ENCODE data around the gene PKM. TPM values are rescaled to one million over a fixed set of nuclear protein-coding genes. Genes with fewer than 3 reads are reported as not detected.

The PKM gene
- total RNA-seq, 6 donors from 2014 or later: 278 to 569 (median 393) TPM

DNA sequence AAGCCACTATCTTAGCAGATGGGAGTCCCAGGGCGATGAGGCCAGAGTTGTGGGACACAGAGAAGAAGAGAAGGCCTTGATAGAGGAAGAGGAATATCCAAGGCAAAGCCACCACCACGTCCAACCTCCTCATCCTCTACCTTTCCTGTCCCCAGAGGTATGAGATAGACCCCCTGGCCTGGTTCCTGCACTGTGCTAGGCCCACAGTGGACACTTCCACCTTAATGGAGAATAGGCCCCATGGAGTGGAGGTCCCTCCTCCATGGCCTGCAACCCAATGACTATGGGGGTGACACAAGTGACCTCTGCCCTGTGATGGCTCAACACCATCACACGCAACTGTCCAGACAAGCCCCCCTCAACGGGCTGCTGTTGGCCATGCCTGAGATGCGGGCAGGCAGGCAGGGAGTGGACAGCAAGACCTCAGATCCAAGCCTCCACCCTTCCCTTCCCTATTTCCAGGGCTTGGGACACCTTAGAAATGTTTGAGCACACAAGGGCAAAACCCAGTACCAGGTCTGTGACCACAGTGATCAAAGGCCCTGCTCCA lies 70.2 kb downstream of the PKM start:
- Histone ChIP-seq H3K4me3 (no peak overlapping the region), H3K27me3 (no peaks in the 10 kb centered on the region), H3K4me1 (peaks cover 11 to 20% (median 17%) of the 10 kb centered on the region in 4 donors), H3K9me3 (no peaks in the 10 kb centered on the region), H3K36me3 (no peaks in the 10 kb centered on the region), H3K27ac (peak overlapping the region; percentile 12 to 68 (median 38))
- WGBS, 2 donors: 83 to 92% methylated on average over 4 to 5 of the region's 5 CpGs
- ATAC-seq (ENCODE audit: low FRiP score in 2 of 2) (no peak), DNase-seq (no peak)
- TF ChIP-seq POLR2A (IDR thresholded peaks at IDR 0.05) (no peak), EP300 (IDR thresholded peaks at IDR 0.05) (no peak), POLR2AphosphoS5 (IDR thresholded peaks at IDR 0.05) (no peak)
- TF ChIP-seq, protein P1, sequence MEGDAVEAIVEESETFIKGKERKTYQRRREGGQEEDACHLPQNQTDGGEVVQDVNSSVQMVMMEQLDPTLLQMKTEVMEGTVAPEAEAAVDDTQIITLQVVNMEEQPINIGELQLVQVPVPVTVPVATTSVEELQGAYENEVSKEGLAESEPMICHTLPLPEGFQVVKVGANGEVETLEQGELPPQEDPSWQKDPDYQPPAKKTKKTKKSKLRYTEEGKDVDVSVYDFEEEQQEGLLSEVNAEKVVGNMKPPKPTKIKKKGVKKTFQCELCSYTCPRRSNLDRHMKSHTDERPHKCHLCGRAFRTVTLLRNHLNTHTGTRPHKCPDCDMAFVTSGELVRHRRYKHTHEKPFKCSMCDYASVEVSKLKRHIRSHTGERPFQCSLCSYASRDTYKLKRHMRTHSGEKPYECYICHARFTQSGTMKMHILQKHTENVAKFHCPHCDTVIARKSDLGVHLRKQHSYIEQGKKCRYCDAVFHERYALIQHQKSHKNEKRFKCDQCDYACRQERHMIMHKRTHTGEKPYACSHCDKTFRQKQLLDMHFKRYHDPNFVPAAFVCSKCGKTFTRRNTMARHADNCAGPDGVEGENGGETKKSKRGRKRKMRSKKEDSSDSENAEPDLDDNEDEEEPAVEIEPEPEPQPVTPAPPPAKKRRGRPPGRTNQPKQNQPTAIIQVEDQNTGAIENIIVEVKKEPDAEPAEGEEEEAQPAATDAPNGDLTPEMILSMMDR (IDR thresholded peaks at IDR 0.05): no peak

DNA sequence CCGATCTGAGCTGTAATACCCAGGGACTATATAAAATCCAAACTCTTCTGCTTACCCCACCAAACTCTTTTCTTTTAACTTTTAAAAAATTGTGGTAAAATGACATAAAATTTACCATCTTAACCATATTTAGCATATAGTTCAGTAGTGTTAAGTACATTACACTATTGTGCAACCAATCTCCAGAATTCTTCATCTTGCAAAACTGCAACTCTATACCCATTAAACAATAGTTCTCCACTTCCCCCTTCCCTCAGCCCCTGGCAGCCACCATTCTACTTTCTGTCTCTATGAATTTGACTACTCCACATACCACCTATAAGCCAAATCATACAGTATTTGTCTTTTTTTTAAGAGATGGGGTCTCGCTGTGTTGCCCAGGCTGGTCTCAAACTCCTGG lies 74.1 kb downstream of the PKM start:
- 67 to 75% methylated on average over 2 of the region's 2 CpGs for WGBS, 2 donors

DNA sequence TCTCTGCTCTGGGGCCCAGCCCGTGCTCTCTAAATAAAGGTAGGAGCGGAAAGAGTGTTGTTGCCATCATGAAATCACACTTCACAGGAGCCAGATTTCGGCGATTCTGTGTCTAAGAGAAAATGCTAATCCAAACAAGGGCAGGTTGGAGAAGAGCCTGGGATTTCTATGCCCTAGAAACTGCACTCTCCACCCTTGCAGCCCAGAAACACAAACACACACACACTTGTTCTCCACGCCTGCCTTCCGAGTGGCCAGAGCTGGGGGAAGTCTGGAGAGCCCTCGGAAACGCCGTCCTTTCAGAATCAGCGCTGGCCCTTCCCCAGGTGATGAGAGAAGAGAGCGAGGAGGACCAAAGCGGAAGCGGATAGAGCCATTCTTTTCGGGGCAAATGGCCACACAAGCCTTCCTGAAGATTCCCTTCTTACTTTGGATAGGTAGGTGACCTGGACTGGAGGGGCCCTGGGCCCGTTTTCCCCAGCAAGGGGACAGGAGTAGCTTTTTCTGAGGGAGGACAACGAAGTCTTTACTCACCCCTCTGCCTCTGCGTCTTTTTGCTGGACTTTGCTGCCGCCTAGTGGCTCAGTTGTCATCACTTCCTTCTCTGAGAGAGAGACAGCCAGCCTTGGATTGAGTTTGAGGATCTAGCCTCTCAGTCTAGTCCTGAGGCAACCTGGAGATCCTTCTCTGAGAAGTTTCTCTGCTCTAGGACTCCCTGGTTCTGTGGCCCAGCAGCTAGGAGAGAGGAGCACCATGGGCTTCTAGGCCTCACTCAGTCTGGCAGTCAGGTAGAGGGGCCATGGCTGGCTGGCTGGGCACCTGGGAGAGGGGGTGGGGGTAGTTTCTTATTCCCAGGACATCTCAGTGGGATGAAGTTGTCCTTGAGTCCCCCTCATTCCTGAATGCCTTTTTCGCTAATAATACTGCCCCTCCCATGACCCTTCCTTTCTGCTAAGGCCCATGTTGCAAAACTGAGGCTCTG lies 75.1 kb downstream of the PKM start:
- ATAC-seq (ENCODE audit: low FRiP score in 2 of 2) (peak; percentile 92 to 94), DNase-seq (peak in 1 of 2 donors; percentile 82)
- Histone ChIP-seq H3K4me3 (peak overlapping the region; percentile 13 to 57 (median 43)), H3K4me1 (peaks cover 22 to 35% (median 29%) of the 10 kb centered on the region in 4 donors), H3K27ac (peak overlapping the region; percentile 72 to 85 (median 76)), H3K36me3 (no peaks in the 10 kb centered on the region), H3K9me3 (no peaks in the 10 kb centered on the region), H3K27me3 (no peaks in the 10 kb centered on the region)
- 10 to 16% methylated on average over 18 to 19 of the region's 19 CpGs for WGBS, 2 donors
- TF ChIP-seq POLR2AphosphoS5 (IDR thresholded peaks at IDR 0.05) (peak in 1 of 2 donors; percentile 16), POLR2A (IDR thresholded peaks at IDR 0.05) (no peak), EP300 (IDR thresholded peaks at IDR 0.05) (no peak)
- TF ChIP-seq, protein P1 (IDR thresholded peaks at IDR 0.05): peak; percentile 71 to 92 (median 82)

More for the DNA sequence above, 74.1 kb downstream of the PKM start:
- DNase-seq: no peak
- peak overlapping the region in 2 of 4 donors; percentile 53 to 57 for H3K4me3 ChIP-seq
- no peaks in the 10 kb centered on the region for H3K27me3 ChIP-seq
- no peak for ATAC-seq (ENCODE audit: low FRiP score in 2 of 2)
- H3K36me3 ChIP-seq: no peaks in the 10 kb centered on the region
- no peaks in the 10 kb centered on the region for H3K9me3 ChIP-seq
- TF ChIP-seq POLR2A (IDR thresholded peaks at IDR 0.05) (no peak), POLR2AphosphoS5 (IDR thresholded peaks at IDR 0.05) (no peak), EP300 (IDR thresholded peaks at IDR 0.05) (no peak)
- TF ChIP-seq, protein P1 (IDR thresholded peaks at IDR 0.05): no peak
- peak overlapping the region; percentile 72 to 85 (median 76) for H3K27ac ChIP-seq
- H3K4me1 ChIP-seq: peaks cover 30 to 42% (median 37%) of the 10 kb centered on the region in 4 donors

DNA sequence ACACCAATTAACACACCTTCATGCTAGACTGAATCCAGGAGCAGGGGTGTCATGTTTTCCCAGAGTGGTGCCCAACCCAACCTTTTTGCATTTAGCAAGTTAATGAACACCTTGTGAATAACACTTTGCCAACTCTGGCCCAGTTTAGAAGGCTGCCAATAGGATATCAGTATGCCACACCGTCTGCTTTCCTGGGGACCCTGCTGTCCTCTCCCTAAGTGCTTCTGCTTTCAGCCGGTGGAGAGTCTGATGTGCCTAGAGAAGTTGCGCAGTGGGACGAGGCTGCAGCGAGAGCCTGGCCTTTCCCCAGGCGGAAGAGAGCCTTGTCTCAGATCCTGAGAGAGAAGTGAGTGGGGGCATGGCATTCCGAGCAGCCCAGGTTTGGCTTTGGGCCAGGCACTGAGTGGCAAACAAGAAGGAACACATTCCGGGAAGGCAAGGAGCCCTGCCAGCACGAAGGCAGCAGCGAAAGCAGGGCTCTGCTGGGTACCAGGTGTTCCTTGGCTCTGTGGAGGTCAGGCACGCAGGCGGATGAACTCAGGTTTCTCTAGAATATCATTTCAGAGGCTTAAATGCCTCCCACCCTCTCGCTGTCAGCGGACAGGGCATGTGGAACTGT lies 75.9 kb downstream of the PKM start:
- no peaks in the 10 kb centered on the region for H3K36me3 ChIP-seq
- 20 to 47% methylated on average over 9 to 14 of the region's 14 CpGs for WGBS, 2 donors
- ATAC-seq (ENCODE audit: low FRiP score in 2 of 2) (peak; percentile 69 to 89), DNase-seq (peak; percentile 34 to 93)
- TF ChIP-seq POLR2A (IDR thresholded peaks at IDR 0.05) (peak in 1 of 4 donors; percentile 61), POLR2AphosphoS5 (IDR thresholded peaks at IDR 0.05) (peak; percentile 79 to 81), EP300 (IDR thresholded peaks at IDR 0.05) (peak in 3 of 4 donors; percentile 72 to 94 (median 75))
- TF ChIP-seq, protein P1 (IDR thresholded peaks at IDR 0.05): no peak
- peak overlapping the region; percentile 72 to 85 (median 76) for H3K27ac ChIP-seq
- no peaks in the 10 kb centered on the region for H3K27me3 ChIP-seq
- peak overlapping the region in 3 of 4 donors; percentile 33 to 57 (median 53) for H3K4me3 ChIP-seq
- H3K9me3 ChIP-seq: no peaks in the 10 kb centered on the region
- peaks cover 22 to 35% (median 29%) of the 10 kb centered on the region in 4 donors for H3K4me1 ChIP-seq

Data from upper lobe of left lung (tissue), 6 donors.